ENCODE results near the gene EYA2.
A peak's percentile ranks its signal among the peaks of the same experiment; 100 is the strongest.

EYA2 gene

GRCh38 chr20:47013606-47014005 is 119.0 kb downstream of the EYA2 start:
- DNase-seq: no peak

- DNase-seq: no peak
Observed at GRCh38 chr20:47016068-47016664, 121.5 kb downstream of the EYA2 start.

GRCh38 chr20:47018381-47018780 is 123.7 kb downstream of the EYA2 start:
- DNase-seq: no peak

- DNase-seq: no peak
Observed at GRCh38 chr20:47019121-47019824, 124.6 kb downstream of the EYA2 start.

- no peak for DNase-seq
Observed at GRCh38 chr20:47020231-47020630, 125.6 kb downstream of the EYA2 start.

GRCh38 chr20:47021850-47022249 is 127.2 kb downstream of the EYA2 start:
- DNase-seq: no peak

GRCh38 chr20:47024461-47024937 is 129.9 kb downstream of the EYA2 start:
- DNase-seq: peak; percentile 33

GRCh38 chr20:47027042-47027441 is 132.4 kb downstream of the EYA2 start:
- no peak for DNase-seq

- no peak for DNase-seq
Observed at GRCh38 chr20:47027456-47027855, 132.8 kb downstream of the EYA2 start.

- no peak for DNase-seq
Observed at GRCh38 chr20:47028487-47028886, 133.8 kb downstream of the EYA2 start.

GRCh38 chr20:47029845-47030244 is 135.2 kb downstream of the EYA2 start:
- no peak for DNase-seq

GRCh38 chr20:47030271-47030810 is 135.7 kb downstream of the EYA2 start:
- peak; percentile 23 for DNase-seq

GRCh38 chr20:47031004-47031403 is 136.4 kb downstream of the EYA2 start:
- DNase-seq: no peak

- DNase-seq: peak; percentile 84
Observed at GRCh38 chr20:47031821-47032220, 137.2 kb downstream of the EYA2 start.

- peak; percentile 4 for DNase-seq
Observed at GRCh38 chr20:47032933-47033578, 138.4 kb downstream of the EYA2 start.

GRCh38 chr20:47033665-47034064 is 139.0 kb downstream of the EYA2 start:
- no peak for DNase-seq

GRCh38 chr20:47035026-47035590 is 140.5 kb downstream of the EYA2 start:
- no peak for DNase-seq

GRCh38 chr20:47036091-47036870 is 141.6 kb downstream of the EYA2 start:
- DNase-seq: no peak

GRCh38 chr20:47038566-47039560 is 144.2 kb downstream of the EYA2 start:
- DNase-seq: peak; percentile 88

- DNase-seq: peak; percentile 71
Observed at GRCh38 chr20:47040506-47041125, 146.0 kb downstream of the EYA2 start.

GRCh38 chr20:47041396-47041899 is 146.8 kb downstream of the EYA2 start:
- DNase-seq: no peak

Measured in NCI-H69 (cell line).